Measurements from ENCODE around the gene STAT3.

DNA sequence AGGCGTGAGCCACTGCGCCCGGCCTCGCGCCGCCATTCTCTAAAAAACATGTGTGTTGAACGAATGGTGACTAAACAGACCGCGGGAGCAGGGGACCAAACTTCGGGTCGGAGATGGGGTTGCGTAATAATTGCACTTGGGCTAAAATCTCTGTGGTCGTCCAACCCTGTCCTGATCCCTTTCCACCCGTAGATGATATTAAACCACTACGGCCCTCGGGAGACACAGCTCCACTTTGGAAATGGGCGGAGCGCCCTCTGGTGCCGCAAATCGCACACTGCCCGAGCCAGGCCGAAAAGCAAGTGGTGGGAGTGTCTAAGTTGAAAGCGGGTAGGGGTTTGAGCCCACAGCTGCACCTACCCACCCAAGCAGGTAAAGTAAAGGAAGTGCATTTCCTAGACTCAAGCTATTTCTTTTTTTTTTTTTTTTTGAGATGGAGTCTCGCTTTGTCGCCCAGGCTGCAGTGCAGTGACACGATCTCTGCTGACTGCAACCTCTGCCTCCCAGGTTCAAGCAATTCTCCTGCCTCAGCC, 17.8 kb upstream of the STAT3 start:
- peak; percentile 78 to 82 (median 81) for TF ChIP-seq CTCF (IDR thresholded peaks at IDR 0.05)
- no peak for TF ChIP-seq POLR2A (IDR thresholded peaks at IDR 0.05)
